Adrenal gland (tissue), 19 donors: ENCODE results near the gene DUS1L. TPM values are rescaled to one million over a fixed set of nuclear protein-coding genes. Genes with fewer than 3 reads are reported as not detected.
A peak's percentile ranks its signal among the peaks of the same experiment; 100 is the strongest.

Experiments
- DNase-seq, 7 donors: peaks; one replicate each; pipeline ENCODE4 v3.0.0-alpha.2; 2019 to 2020
- H3K27ac ChIP-seq, 5 donors: fragments of 200-600 bp; sonication (generic) in 4 of 5; 1 replicate in 3 of 5; 2 replicates in 2 of 5; pipeline versions ENCODE4 v1.5.1 to v1.8.0; 2016 to 2020; ENCODE audit warnings: mild to moderate bottlenecking in 1 of 5
- H3K27me3 ChIP-seq: fragments of 200-600 bp; 2 replicates; pipeline ENCODE4 v1.8.0; 2021
- H3K36me3 ChIP-seq, 2 donors: fragments of 200-600 bp; replicated peaks in 1 of 2; 1 replicate in 1 of 2; 2 replicates in 1 of 2; pipeline versions ENCODE4 v1.5.1 to v1.8.0; 2018 to 2022
- H3K4me1 ChIP-seq, 2 donors: fragments of 200-600 bp; replicated peaks in 1 of 2; 1 replicate in 1 of 2; 2 replicates in 1 of 2; pipeline versions ENCODE4 v1.5.1 to v1.8.0; 2018 to 2021
- H3K4me3 ChIP-seq, 4 donors: fragments of 200-600 bp; sonication (generic) in 3 of 4; one replicate each; pipeline ENCODE4 v1.5.1; 2016 to 2018
- H3K9me3 ChIP-seq, 3 donors: fragments of 200-600 bp; sonication (generic) in 1 of 3; replicated peaks in 1 of 3; 1 replicate in 2 of 3; 2 replicates in 1 of 3; pipeline versions ENCODE4 v1.5.1 to v1.8.0; 2016 to 2021
- POLR2A ChIP-seq, 2 donors: fragments of 450-650 bp; IDR thresholded peaks; one replicate each; pipeline ENCODE4 v1.6.1; 2017; ENCODE audit warnings: antibody characterized with exemption in 2 of 2, mild to moderate bottlenecking in 2 of 2, moderate library complexity in 1 of 2
- WGBS, 4 donors: extraction: QIAGEN DNeasy Blood & Tissue Kit in 2 of 4; methylation state at CpG; one replicate each; pipeline versions ENCODE4 v1.1.5 to v1.1.7; 2013 to 2017; 5-methylcytosine and 5-hydroxymethylcytosine counted together
- intact Hi-C, 2 donors: fragments of 100-400 bp; cut with DNase I; formaldehyde crosslinking; loops; one replicate each; pipeline versions ENCODE4 v1.14.1 to v1.15.0; 2022 to 2023
- long read RNA-seq, 10 donors: library from polyadenylated mRNA in 3 of 10; unstranded in 2 of 10; stranded (forward) in 1 of 10; transcript quantifications; one replicate each; pipeline ENCODE4 v2.0.0 and lab custom pipeline, GENCODE V29; 2021 to 2026
- polyA plus RNA-seq, 3 donors: library from polyadenylated mRNA; stranded (reverse); fragments of 200-250 nt in 2 of 3; fragments of 350-450 nt in 1 of 3; fragmentation: Illumina TruSeq in 1 of 3; extraction: RNeasy Lipid Tissue Mini Kit (QIAGEN cat#74804) in 1 of 3; gene quantifications; one replicate each; pipeline ENCODE4 v1.2.3, GENCODE V29; 2013 to 2014
- total RNA-seq, 9 donors: library from RNA; depleted of rRNA in 4 of 9; stranded (reverse); fragments of >200 nt in 4 of 9; fragments of 120-200 nt in 1 of 9; fragmentation: NEBNext Ultra II Directional in 1 of 9; extraction: Animal tissue kit (Norgen Biotek cat#: 25700) in 1 of 9; gene quantifications; one replicate each; pipeline versions ENCODE4 v1.1.0 to v1.2.4, GENCODE V29; 2013 to 2023
- TF ChIP-seq, protein P1 (sequence below), 6 experiments: fragments of 450-650 bp in 4 of 6; fragments of 200-600 bp in 2 of 6; sonication (generic) in 1 of 6; IDR thresholded peaks; 1 replicate in 5 of 6; 2 replicates in 1 of 6; pipeline versions ENCODE4 v1.5.1 to v1.8.0; 2016 to 2021; ENCODE audit warnings: antibody characterized with exemption in 6 of 6, mild to moderate bottlenecking in 2 of 6, moderate library complexity in 1 of 6
- donor health status: healthy with polysubstance abuse.
- donor health status: Bipolar disorder and iron deficiency.
- donor health status: DM: yes; HTN: yes; CAD: no.
- donor health status: DM: no; HTN: no; CAD: no.
- donor health status: DM: no; HTN: no; CAD: no.
- donor health status: DM: yes; HTN: yes; CAD: no.

The DUS1L gene
- total RNA-seq (100 to 1,000 TPM in 1 of 9 donors, 10 to 100 TPM in 8; 62.0 to 109 (median 74.5) TPM), polyA plus RNA-seq (100 to 1,000 TPM in 2 of 3 donors, 10 to 100 TPM in 1; 38.5 to 397 (median 291) TPM)
- long read RNA-seq, donor 1, transcript DUS1L-201 (14 exons, 2,068 nt): major isoform, 9 of 26 reads
- long read RNA-seq, donor 1, partial matches to known transcripts: 7 of 26 reads
- long read RNA-seq, donor 1, other reads (novel, unspliced or antisense): 6 of 26 reads
- long read RNA-seq, donor 2, transcript DUS1L-201 (14 exons, 2,068 nt): major isoform, 5 of 9 reads
- long read RNA-seq, donor 2, partial matches to known transcripts: 0 of 9 reads
- long read RNA-seq, donor 2, other reads (novel, unspliced or antisense): 0 of 9 reads
- long read RNA-seq, donor 3, partial matches to known transcripts: 5 of 14 reads
- long read RNA-seq, donor 3, other reads (novel, unspliced or antisense): 0 of 14 reads
- long read RNA-seq, donor 4: 0 reads
- long read RNA-seq, donor 5, partial matches to known transcripts: 12 of 262 reads
- long read RNA-seq, donor 5, other reads (novel, unspliced or antisense): 248 of 262 reads
- long read RNA-seq, donor 6, partial matches to known transcripts: 4 of 7 reads
- long read RNA-seq, donor 6, other reads (novel, unspliced or antisense): 3 of 7 reads
- long read RNA-seq, donor 7, transcript DUS1L-201 (14 exons, 2,068 nt): major isoform, 5 of 5 reads
- long read RNA-seq, donor 7, partial matches to known transcripts: 0 of 5 reads
- long read RNA-seq, donor 7, other reads (novel, unspliced or antisense): 0 of 5 reads
- long read RNA-seq, donor 8, transcript DUS1L-201 (14 exons, 2,068 nt): major isoform, 9 of 28 reads
- long read RNA-seq, donor 8, partial matches to known transcripts: 7 of 28 reads
- long read RNA-seq, donor 8, other reads (novel, unspliced or antisense): 9 of 28 reads
- long read RNA-seq, donor 9, transcript DUS1L-201 (14 exons, 2,068 nt): major isoform, 6 of 6 reads
- long read RNA-seq, donor 9, partial matches to known transcripts: 0 of 6 reads
- long read RNA-seq, donor 9, other reads (novel, unspliced or antisense): 0 of 6 reads
- long read RNA-seq, donor 10, transcript DUS1L-201 (14 exons, 2,068 nt): major isoform, 6 of 7 reads
- long read RNA-seq, donor 10, partial matches to known transcripts: 0 of 7 reads
- long read RNA-seq, donor 10, other reads (novel, unspliced or antisense): 0 of 7 reads

DNA sequence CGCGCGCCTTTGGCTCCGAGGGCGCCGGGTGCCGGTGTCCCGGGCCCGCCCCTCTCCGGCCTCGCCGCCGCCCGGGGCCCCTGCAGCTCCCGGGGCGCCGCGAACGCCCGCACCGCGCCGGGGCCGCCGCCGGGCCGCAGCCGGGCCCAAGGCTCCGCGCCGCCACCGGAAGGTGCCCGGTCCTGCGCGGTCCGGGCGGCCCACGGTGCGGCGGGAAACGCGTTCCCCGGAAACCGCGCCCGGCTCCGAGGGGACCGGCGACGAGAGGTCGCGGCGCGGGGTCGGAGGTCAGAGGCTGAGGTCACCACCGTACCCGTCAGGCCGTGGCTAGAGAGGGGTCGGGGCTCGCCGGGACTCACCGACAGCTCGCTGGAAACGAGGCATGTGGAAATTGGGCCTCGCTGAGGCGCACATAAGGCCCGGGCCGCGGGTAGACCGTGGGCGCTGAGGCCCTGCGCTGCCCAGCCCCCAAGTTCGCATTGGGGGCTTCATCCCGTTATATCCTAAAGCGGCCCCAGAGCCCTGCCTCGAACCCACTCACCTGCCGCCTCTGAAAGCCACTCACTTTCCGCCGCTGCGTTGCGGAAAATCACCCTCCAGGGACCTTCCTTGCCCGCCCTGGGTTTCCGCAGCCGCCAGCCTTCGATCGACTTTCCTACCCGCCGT is at the start of gene DUS1L:
Gene DUS1L, minus strand, starts transcription at position 167 of the 666 bp plus-strand sequence. CDS start 745 bp downstream, outside the sequence.
- 12 to 74% (median 32%) methylated on average over 8 to 88 of the region's 88 CpGs for WGBS, 4 donors
- intact Hi-C loops: no loop called here
- H3K9me3 ChIP-seq: no peaks in the 10 kb centered on the region
- peak; percentile 28 to 84 for TF ChIP-seq POLR2A (IDR thresholded peaks at IDR 0.05)
- TF ChIP-seq, protein P1, sequence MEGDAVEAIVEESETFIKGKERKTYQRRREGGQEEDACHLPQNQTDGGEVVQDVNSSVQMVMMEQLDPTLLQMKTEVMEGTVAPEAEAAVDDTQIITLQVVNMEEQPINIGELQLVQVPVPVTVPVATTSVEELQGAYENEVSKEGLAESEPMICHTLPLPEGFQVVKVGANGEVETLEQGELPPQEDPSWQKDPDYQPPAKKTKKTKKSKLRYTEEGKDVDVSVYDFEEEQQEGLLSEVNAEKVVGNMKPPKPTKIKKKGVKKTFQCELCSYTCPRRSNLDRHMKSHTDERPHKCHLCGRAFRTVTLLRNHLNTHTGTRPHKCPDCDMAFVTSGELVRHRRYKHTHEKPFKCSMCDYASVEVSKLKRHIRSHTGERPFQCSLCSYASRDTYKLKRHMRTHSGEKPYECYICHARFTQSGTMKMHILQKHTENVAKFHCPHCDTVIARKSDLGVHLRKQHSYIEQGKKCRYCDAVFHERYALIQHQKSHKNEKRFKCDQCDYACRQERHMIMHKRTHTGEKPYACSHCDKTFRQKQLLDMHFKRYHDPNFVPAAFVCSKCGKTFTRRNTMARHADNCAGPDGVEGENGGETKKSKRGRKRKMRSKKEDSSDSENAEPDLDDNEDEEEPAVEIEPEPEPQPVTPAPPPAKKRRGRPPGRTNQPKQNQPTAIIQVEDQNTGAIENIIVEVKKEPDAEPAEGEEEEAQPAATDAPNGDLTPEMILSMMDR (IDR thresholded peaks at IDR 0.05): peak in 1 of 6 experiments; percentile 21
- H3K4me1 ChIP-seq: peaks cover 12 to 17% of the 10 kb centered on the region in 2 donors
- H3K27ac ChIP-seq: peak within 1 kb of the TSS in 4 of 5 donors; percentile 52 to 87 (median 80)
- peak; percentile 47 to 72 (median 58) for DNase-seq
- H3K27me3 ChIP-seq: no peaks in the 10 kb centered on the region
- H3K4me3 ChIP-seq: peak within 1 kb of the TSS; percentile 34 to 65 (median 57)
- H3K36me3 ChIP-seq: peaks cover 0 to 17% of the 10 kb centered on the region in 2 donors

DNA sequence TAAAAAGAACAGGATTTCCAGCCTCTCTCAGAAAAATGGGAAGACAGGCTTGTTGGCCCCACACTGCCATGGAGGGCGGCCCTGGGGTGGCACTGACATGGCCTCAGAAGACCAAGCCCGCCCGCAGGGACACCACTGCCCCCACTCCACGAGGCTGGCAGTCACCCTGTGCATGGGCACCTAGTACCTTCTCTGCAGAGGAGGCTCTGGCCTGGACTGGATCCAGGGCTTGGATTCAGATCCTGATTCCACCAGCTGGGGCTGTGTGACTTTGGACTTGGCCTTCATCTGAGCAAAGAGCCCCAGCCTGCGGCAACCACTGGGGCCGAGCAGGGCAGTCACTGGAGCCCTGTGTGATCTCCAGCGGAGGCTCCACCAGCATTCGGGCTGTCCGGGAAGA is 49.3 kb upstream of the DUS1L start:
- intact Hi-C loops: loop anchor here in 1 of 2 donors (5.0 kb wide), 1 partner anchor 312 kb away; no protein-coding TSS in a partner anchor
- WGBS, 4 donors: 81 to 98% (median 95%) methylated on average over 3 to 9 of the region's 9 CpGs
- Histone ChIP-seq H3K4me1 (no peaks in the 10 kb centered on the region), H3K27me3 (no peaks in the 10 kb centered on the region), H3K36me3 (peaks cover 0 to 7% of the 10 kb centered on the region in 2 donors), H3K27ac (no peak overlapping the region), H3K9me3 (no peaks in the 10 kb centered on the region), H3K4me3 (no peak overlapping the region)
- no peak for DNase-seq
- TF ChIP-seq POLR2A (IDR thresholded peaks at IDR 0.05): no peak
- TF ChIP-seq, protein P1 (IDR thresholded peaks at IDR 0.05): no peak

DNA sequence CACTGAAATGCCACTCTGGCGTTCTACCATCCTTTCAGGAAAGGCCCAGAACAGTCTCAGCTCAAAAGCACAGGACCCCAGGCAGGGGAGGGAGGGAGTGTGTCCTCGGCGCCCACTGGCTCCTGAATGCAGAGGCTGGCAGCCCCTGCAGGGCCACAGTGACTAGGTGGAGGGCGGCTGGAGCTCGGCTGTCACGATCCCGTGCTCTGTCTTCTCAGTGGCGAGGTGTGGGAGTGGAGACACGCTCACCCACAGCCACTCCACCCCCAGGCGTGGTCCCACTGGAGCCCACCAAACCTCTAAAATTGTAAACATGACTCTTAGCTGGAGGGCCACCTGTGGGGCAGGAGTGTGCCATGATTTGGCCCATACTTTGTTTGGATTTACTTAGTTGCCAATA is 48.8 kb upstream of the DUS1L start:
- no peak overlapping the region for H3K27ac ChIP-seq

More for the DNA sequence above, 48.8 kb upstream of the DUS1L start:
- Histone ChIP-seq H3K4me1 (no peaks in the 10 kb centered on the region), H3K4me3 (no peak overlapping the region), H3K27me3 (no peaks in the 10 kb centered on the region), H3K9me3 (no peaks in the 10 kb centered on the region), H3K36me3 (peaks cover 0 to 7% of the 10 kb centered on the region in 2 donors)
- TF ChIP-seq, protein P1 (IDR thresholded peaks at IDR 0.05): no peak
- TF ChIP-seq POLR2A (IDR thresholded peaks at IDR 0.05): no peak
- intact Hi-C loops: loop anchor here in 1 of 2 donors (5.0 kb wide), 1 partner anchor 313 kb away; no protein-coding TSS in a partner anchor
- 91 to 96% (median 95%) methylated on average over 6 to 10 of the region's 10 CpGs for WGBS, 4 donors
- DNase-seq: no peak
